A673 (cell line): ENCODE measurements around the gene MAST1. TPM values are rescaled to one million over a fixed set of nuclear protein-coding genes. Genes with fewer than 3 reads are reported as not detected.

Experiments used
- BruUV-seq: library from RNA; stranded (reverse); fragments of 400-500 nt; replicated peaks from 2 replicates; lab custom pipeline; 2021; lab: Mats Ljungman, UMichigan
- CTCF ChIA-PET: fragments of 300-600 bp; sonication (Branson Sonifier 250); formaldehyde crosslinking; loops from one replicate; lab custom pipeline; 2022; ENCODE audit warnings: antibody characterized with exemption; lab: Charles Lee
- POLR2A ChIA-PET: fragments of 300-600 bp; sonication (Branson Sonifier 250); formaldehyde crosslinking; loops from one replicate; lab custom pipeline; 2022; ENCODE audit warnings: antibody characterized with exemption; ENCODE audit not compliant: low non-redundant PET; lab: Charles Lee
- DNase-seq: peaks from one replicate; pipeline ENCODE4 v3.0.0-alpha.2; 2015; ENCODE audit warnings: low spot score
- H3K27ac ChIP-seq: fragments of 200-600 bp; sonication (generic); 2 replicates; pipeline ENCODE4 v1.5.1; 2016; ENCODE audit warnings: mixed run types, low read depth, mild to moderate bottlenecking, mixed read lengths, antibody characterized with exemption, low read length; ENCODE audit not compliant: poor library complexity, severe bottlenecking
- H3K27me3 ChIP-seq: fragments of 200-600 bp; sonication (generic); replicated peaks from 2 replicates; pipeline ENCODE4 v1.6.1; 2017; ENCODE audit warnings: mixed run types, low read depth, mild to moderate bottlenecking, mixed read lengths, antibody characterized with exemption, low read length; ENCODE audit not compliant: insufficient read depth, poor library complexity
- H3K36me3 ChIP-seq: fragments of 200-600 bp; sonication (generic); 2 replicates; pipeline ENCODE4 v1.6.1; 2016; ENCODE audit warnings: mixed run types, mild to moderate bottlenecking, mixed read lengths, antibody characterized with exemption, low read length; ENCODE audit not compliant: insufficient read depth, poor library complexity, severe bottlenecking
- H3K4me1 ChIP-seq: fragments of 200-600 bp; sonication (generic); 2 replicates; pipeline ENCODE4 v1.6.1; 2017; ENCODE audit warnings: mixed run types, mild to moderate bottlenecking, mixed read lengths, antibody characterized with exemption, low read length; ENCODE audit not compliant: insufficient read depth, poor library complexity, severe bottlenecking
- H3K4me3 ChIP-seq: fragments of 200-600 bp; sonication (generic); 2 replicates; pipeline ENCODE4 v1.5.1; 2016; ENCODE audit warnings: low read depth, mixed run types, mild to moderate bottlenecking, mixed read lengths, low read length; ENCODE audit not compliant: poor library complexity, severe bottlenecking
- H3K9me3 ChIP-seq: fragments of 200-600 bp; sonication (generic); 2 replicates; pipeline ENCODE4 v1.6.1; 2016; ENCODE audit warnings: mixed run types, low read depth, mild to moderate bottlenecking, mixed read lengths, antibody characterized with exemption, low read length; ENCODE audit not compliant: poor library complexity, severe bottlenecking
- EZH2 ChIP-seq: fragments of 200-600 bp; sonication (generic); IDR thresholded peaks from 2 replicates; pipeline ENCODE4 v1.6.1; 2017; ENCODE audit warnings: borderline replicate concordance, low read depth, mild to moderate bottlenecking, mixed read lengths, antibody characterized with exemption, low read length; ENCODE audit not compliant: poor library complexity, severe bottlenecking
- intact Hi-C: fragments of 100-400 bp; cut with micrococcal nuclease; formaldehyde crosslinking; loops from one replicate; pipeline ENCODE4 v1.10.0; 2022; ENCODE audit not compliant: unreplicated experiment
- total RNA-seq: library from RNA; stranded (reverse); gene quantifications from 2 replicates; pipeline ENCODE4 v1.2.3, GENCODE V29; 2021
- TF ChIP-seq, protein P1 (sequence below): fragments of 300-800, 200-600 bp; sonication (generic); conservative IDR thresholded peaks from 2 replicates; pipeline ENCODE4 v1.5.1; 2017; ENCODE audit warnings: low read depth, mild to moderate bottlenecking, antibody characterized with exemption, low read length, moderate library complexity, mixed read lengths

Gene MAST1
- total RNA-seq, 1 experiment from 2014 or later = 22.2 TPM

DNA sequence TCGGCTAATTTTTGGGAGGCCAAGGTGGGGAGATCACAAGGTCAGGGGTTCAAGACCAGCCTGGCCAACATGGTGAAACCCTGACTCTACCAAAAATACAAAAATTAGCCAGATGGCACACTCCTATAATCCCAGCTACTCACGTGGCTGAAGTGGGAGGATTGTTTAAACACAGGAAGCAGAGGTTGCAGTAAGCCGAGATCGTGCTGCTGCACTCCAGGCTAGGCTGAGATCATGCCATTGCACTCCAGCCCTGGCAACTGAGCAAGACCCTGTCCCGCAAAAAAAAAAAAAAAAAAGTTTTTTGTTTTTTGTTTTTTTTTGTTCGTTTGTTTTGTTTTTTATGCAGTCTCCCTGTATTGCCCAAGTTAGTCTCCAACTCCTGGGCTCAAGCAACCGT lies 21.2 kb downstream of the MAST1 start:
- Histone ChIP-seq H3K27me3 (no peaks in the 10 kb centered on the region), H3K4me1 (no peaks in the 10 kb centered on the region), H3K27ac (no peak overlapping the region), H3K4me3 (no peak overlapping the region), H3K9me3 (no peaks in the 10 kb centered on the region), H3K36me3 (peaks cover 3% of the 10 kb centered on the region)
- ChIA-PET CTCF (no interaction called here), POLR2A (no interaction called here)
- no peak for TF ChIP-seq EZH2
- TF ChIP-seq, protein P1, sequence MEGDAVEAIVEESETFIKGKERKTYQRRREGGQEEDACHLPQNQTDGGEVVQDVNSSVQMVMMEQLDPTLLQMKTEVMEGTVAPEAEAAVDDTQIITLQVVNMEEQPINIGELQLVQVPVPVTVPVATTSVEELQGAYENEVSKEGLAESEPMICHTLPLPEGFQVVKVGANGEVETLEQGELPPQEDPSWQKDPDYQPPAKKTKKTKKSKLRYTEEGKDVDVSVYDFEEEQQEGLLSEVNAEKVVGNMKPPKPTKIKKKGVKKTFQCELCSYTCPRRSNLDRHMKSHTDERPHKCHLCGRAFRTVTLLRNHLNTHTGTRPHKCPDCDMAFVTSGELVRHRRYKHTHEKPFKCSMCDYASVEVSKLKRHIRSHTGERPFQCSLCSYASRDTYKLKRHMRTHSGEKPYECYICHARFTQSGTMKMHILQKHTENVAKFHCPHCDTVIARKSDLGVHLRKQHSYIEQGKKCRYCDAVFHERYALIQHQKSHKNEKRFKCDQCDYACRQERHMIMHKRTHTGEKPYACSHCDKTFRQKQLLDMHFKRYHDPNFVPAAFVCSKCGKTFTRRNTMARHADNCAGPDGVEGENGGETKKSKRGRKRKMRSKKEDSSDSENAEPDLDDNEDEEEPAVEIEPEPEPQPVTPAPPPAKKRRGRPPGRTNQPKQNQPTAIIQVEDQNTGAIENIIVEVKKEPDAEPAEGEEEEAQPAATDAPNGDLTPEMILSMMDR = no peak
- no peak for DNase-seq
- no TSS peak for BruUV-seq
- intact Hi-C loops = no loop called here

DNA sequence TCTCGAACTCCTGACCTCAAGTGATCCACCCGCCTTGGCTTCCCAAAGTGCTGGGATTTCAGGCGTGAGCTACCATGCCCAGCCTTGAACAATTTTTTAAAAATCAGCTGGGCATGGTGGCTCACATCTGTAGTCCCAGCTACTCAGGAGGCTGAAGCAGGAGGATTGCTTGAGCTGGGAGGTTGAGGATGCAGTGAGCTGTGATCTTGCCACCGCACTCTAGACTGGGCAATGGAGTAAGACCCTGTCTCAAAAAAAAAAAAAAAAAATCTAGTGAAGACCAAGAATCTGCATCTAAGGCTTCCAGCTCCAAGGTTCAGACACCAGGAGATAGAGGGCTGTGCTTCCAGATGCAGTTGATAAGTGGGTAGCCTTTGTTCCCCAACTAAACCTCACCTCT lies 25.8 kb downstream of the MAST1 start:
- no peaks in the 10 kb centered on the region for H3K27me3 ChIP-seq
- DNase-seq = no peak
- CTCF ChIA-PET = interaction anchor here (0.7 to 1.0 kb wide), 2 partner anchors 12 to 17 kb away, joined by 3 to 6 read pairs; no protein-coding TSS in a partner anchor
- POLR2A ChIA-PET = interaction anchor here (0.7 kb wide), 2 partner anchors 17 to 301 kb away, joined by 7 to 10 read pairs; partner anchors contain the start of gene DNASE2
- no peak overlapping the region for H3K27ac ChIP-seq
- no peak overlapping the region for H3K4me3 ChIP-seq
- BruUV-seq = no TSS peak
- intact Hi-C loops = no loop called here
- peaks cover 9% of the 10 kb centered on the region for H3K4me1 ChIP-seq
- H3K36me3 ChIP-seq = no peaks in the 10 kb centered on the region
- TF ChIP-seq, protein P1 = no peak
- no peak for TF ChIP-seq EZH2
- no peaks in the 10 kb centered on the region for H3K9me3 ChIP-seq

DNA sequence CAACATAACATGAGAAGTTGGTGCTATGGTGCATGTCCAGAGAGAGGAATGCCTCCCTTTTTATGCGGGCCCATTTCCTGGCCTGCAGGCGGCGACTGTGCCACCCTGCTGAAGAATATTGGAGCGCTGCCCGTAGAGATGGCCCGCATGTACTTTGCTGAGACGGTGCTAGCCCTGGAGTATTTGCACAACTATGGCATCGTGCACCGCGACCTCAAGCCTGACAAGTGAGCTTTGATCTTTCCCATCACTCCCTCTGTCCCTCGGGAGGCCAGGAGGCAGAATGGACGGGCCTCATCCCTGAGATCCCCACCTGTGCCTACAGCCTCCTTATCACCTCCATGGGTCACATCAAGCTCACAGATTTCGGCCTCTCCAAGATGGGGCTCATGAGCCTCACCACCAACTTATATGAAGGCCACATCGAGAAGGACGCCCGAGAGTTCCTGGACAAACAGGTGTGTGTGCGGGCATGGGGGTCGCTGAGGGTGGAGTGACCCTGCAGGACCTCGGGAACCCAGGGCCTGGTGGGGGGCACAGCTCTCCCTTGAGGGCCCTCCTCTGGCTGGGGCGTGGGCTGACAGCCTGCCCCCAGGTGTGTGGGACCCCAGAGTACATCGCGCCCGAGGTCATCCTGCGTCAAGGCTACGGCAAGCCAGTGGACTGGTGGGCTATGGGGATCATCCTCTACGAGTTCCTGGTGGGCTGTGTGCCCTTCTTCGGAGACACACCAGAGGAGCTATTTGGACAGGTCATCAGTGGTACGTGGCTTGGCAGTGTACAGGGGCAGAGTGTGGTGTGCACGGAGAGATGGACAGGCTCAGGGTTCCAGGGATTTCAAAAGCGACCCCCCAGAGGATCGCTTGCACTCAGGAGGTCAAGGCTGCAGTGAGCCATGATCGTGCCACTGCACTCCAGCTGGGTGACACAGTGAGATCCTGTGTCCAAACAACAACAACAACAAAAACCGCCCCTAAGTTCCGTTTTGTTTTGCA lies 26.7 kb downstream of the MAST1 start:
- BruUV-seq = no TSS peak
- no peaks in the 10 kb centered on the region for H3K36me3 ChIP-seq
- ChIA-PET POLR2A (interaction anchor here (0.7 kb wide), 1 partner anchor 300 kb away, joined by 10 read pairs; no protein-coding TSS in a partner anchor), CTCF (interaction anchor here (0.7 kb wide), 1 partner anchor 13 kb away, joined by 6 read pairs; no protein-coding TSS in a partner anchor)
- intact Hi-C loops = no loop called here
- H3K4me1 ChIP-seq = peaks cover 9% of the 10 kb centered on the region
- no peak for DNase-seq
- no peaks in the 10 kb centered on the region for H3K9me3 ChIP-seq
- no peaks in the 10 kb centered on the region for H3K27me3 ChIP-seq
- no peak for TF ChIP-seq EZH2
- TF ChIP-seq, protein P1 = 0 out of 2 replicates have a peak, but pooled peaks have one; percentile 18
- H3K27ac ChIP-seq = no peak overlapping the region
- no peak overlapping the region for H3K4me3 ChIP-seq
